Osteoblast (primary cell): Measurements from ENCODE around the gene HNRNPH3. TPM values are rescaled to one million over a fixed set of nuclear protein-coding genes. Genes with fewer than 3 reads are reported as not detected.

ENCODE experiments used
- DNase-seq: peaks from one replicate; pipeline ENCODE4 v3.0.0; 2011; ENCODE audit warnings: low spot score, mixed read lengths; ENCODE audit not compliant: insufficient read length; ENCODE audit errors: missing footprints
- H2AFZ ChIP-seq: 2 replicates; pipeline ENCODE4 v1.6.0; 2011; ENCODE audit warnings: mild to moderate bottlenecking, low read length
- H3K27ac ChIP-seq: 2 replicates; pipeline ENCODE4 v1.5.1; 2011; ENCODE audit warnings: mild to moderate bottlenecking, low read depth, low read length, moderate library complexity
- H3K27me3 ChIP-seq: 2 replicates; pipeline ENCODE4 v1.6.0; 2012; ENCODE audit warnings: mild to moderate bottlenecking, control low read depth, inconsistent platforms, low read length, moderate library complexity; ENCODE audit not compliant: insufficient read depth
- H3K36me3 ChIP-seq: 2 replicates; pipeline ENCODE4 v1.5.1; 2011; ENCODE audit warnings: mild to moderate bottlenecking, low read length, control low read depth, moderate library complexity; ENCODE audit not compliant: insufficient read depth
- H3K4me1 ChIP-seq: 2 replicates; pipeline ENCODE4 v1.5.1; 2011; ENCODE audit warnings: mild to moderate bottlenecking, low read length, control low read depth, moderate library complexity; ENCODE audit not compliant: insufficient read depth
- H3K4me2 ChIP-seq: 2 replicates; pipeline ENCODE4 v1.6.0; 2011; ENCODE audit warnings: mild to moderate bottlenecking, low read length; ENCODE audit not compliant: insufficient read depth
- H3K4me3 ChIP-seq: fragments of 200-600 bp; sonication (generic); 3 replicates; pipeline ENCODE4 v1.5.1; 2012; ENCODE audit warnings: mild to moderate bottlenecking, low read length, inconsistent platforms; ENCODE audit not compliant: insufficient read depth
- H3K79me2 ChIP-seq: 2 replicates; pipeline ENCODE4 v1.6.0; 2012; ENCODE audit warnings: mild to moderate bottlenecking, low read length, control low read depth, inconsistent platforms; ENCODE audit not compliant: insufficient read depth
- H3K9me3 ChIP-seq: 2 replicates; pipeline ENCODE4 v1.5.1; 2011; ENCODE audit warnings: low read depth, low read length, control low read depth
- H4K20me1 ChIP-seq: 2 replicates; pipeline ENCODE4 v1.6.0; 2012; ENCODE audit warnings: mild to moderate bottlenecking, low read length, control low read depth; ENCODE audit not compliant: insufficient read depth
- total RNA-seq: library from RNA; depleted of rRNA; stranded (reverse); fragments of >200 nt; gene quantifications from 2 replicates; pipeline ENCODE4 v1.2.3, GENCODE V29; 2012
- TF ChIP-seq, protein P1 (sequence below): IDR thresholded peaks from 2 replicates; pipeline ENCODE4 v1.5.1; 2011; ENCODE audit warnings: mild to moderate bottlenecking, low read depth, low read length, moderate library complexity; ENCODE audit errors: extremely low read depth

HNRNPH3 gene
- total RNA-seq, 1 donor = 10.1 TPM

DNA sequence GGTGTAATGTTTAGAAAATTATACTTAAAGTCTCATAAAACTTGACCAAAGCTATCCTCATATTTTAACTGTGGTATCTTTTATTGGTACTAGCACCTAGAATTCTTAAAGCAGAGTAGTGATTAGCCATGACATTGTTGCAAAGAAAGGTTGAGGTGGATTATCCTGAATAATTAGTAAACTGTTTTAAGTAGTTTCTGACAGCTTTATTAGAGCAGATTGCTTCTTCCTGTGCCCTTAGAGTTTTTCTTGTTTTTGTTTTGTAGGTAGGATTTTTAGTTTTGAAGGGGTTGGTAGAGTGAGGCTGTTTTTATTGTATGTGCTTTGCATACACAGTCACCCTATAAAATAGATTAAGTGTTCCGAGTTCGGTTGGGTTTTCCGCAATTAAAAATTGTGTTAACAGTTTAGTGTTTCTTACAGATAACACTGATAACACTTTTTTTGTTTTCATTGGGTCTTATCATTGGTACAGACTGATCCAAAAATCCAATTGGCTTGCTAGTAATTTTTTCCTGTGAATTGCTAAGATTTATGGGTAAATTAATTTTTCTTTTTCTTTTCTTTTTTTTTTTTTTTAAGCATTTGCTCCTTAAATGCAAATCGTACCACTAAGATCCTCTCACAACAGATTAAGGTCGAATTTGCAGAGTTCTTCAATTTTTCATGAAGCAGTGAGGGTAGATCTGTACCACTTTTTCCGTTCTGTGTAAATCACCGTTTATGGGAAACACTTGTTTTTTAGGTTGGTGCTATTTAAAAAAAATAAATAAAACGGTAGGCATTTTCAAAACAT is 3.0 kb downstream of the HNRNPH3 start:
- DNase-seq = no peak

DNA sequence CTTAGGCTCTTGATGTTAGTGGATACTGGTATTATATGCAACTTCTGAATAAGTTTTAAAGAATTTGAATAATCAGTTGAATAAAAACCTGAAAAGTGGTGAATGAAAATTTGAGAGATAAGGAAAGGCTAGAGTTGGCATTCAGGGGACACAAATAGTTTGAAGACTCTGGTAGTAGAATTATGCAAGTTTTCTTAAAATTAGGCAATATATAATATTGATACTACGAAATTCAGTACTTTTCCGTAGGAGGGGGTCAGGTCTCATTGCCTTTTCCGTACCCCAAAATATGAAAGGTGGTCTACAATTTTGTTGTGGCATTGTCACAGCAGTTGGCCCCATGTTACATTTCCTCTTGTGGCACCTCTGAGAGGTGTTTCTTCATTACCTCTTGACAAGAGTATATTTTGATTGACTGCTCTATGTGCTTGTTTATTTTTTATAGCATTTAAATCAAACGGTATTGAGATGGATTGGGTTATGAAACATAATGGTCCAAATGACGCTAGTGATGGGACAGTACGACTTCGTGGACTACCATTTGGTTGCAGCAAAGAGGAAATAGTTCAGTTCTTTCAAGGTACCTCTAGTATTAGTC is 5.0 kb downstream of the HNRNPH3 start:
- no peak for DNase-seq
- peak overlapping the region; percentile 92 for H3K4me2 ChIP-seq
- no peaks in the 10 kb centered on the region for H3K9me3 ChIP-seq
- no peaks in the 10 kb centered on the region for H3K27me3 ChIP-seq
- H4K20me1 ChIP-seq = peaks cover 71% of the 10 kb centered on the region
- H2AFZ ChIP-seq = no peak overlapping the region
- H3K79me2 ChIP-seq = peaks cover 100% of the 10 kb centered on the region
- no peak overlapping the region for H3K27ac ChIP-seq
- H3K4me3 ChIP-seq = peak overlapping the region; percentile 12
- H3K4me1 ChIP-seq = peaks cover 33% of the 10 kb centered on the region
- TF ChIP-seq, protein P1, sequence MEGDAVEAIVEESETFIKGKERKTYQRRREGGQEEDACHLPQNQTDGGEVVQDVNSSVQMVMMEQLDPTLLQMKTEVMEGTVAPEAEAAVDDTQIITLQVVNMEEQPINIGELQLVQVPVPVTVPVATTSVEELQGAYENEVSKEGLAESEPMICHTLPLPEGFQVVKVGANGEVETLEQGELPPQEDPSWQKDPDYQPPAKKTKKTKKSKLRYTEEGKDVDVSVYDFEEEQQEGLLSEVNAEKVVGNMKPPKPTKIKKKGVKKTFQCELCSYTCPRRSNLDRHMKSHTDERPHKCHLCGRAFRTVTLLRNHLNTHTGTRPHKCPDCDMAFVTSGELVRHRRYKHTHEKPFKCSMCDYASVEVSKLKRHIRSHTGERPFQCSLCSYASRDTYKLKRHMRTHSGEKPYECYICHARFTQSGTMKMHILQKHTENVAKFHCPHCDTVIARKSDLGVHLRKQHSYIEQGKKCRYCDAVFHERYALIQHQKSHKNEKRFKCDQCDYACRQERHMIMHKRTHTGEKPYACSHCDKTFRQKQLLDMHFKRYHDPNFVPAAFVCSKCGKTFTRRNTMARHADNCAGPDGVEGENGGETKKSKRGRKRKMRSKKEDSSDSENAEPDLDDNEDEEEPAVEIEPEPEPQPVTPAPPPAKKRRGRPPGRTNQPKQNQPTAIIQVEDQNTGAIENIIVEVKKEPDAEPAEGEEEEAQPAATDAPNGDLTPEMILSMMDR = no peak
- H3K36me3 ChIP-seq = peaks cover 49% of the 10 kb centered on the region

More for the DNA sequence above, 3.0 kb downstream of the HNRNPH3 start:
- no peak overlapping the region for H2AFZ ChIP-seq
- TF ChIP-seq, protein P1 = no peak
- peaks cover 89% of the 10 kb centered on the region for H3K79me2 ChIP-seq
- peaks cover 59% of the 10 kb centered on the region for H4K20me1 ChIP-seq
- H3K27ac ChIP-seq = peak overlapping the region; percentile 95
- H3K9me3 ChIP-seq = no peaks in the 10 kb centered on the region
- H3K4me3 ChIP-seq = peak overlapping the region; percentile 93
- no peaks in the 10 kb centered on the region for H3K27me3 ChIP-seq
- H3K4me1 ChIP-seq = peaks cover 44% of the 10 kb centered on the region
- H3K36me3 ChIP-seq = peaks cover 29% of the 10 kb centered on the region
- H3K4me2 ChIP-seq = peak overlapping the region; percentile 92

DNA sequence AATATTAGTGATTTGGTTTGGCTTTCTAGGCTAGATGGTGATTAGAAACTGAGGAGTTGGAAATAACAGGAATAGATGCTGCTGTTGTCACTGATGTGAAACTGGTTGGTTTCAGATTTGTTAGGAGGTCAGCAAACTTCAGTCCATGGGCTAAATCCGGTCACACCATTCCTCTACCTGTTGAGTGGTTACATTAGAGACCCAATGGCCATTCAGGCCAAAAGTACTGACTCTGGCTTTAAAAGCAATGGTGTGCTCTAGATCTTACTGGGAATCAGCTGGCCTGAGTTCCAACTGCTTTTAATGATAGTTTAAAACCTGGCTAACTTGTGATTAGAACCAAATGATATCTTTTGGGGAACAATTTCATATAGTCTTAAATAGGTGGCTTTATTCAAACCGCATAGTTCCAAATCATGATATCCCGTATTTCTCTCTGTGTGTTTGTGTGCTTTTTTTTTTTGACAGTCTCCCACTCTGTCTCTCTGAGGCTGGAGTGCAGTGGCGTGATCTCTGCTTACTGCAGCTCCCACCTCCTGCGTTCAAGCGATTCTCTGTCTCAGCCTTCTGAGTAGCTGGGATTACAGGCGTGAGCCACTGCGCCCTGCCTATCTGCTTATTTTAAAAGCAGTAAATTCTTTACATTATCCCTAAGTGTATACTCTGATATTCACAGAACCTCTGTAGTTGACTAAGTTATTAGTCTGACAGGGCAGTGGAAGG is 8.7 kb downstream of the HNRNPH3 start:
- H3K9me3 ChIP-seq = no peaks in the 10 kb centered on the region
- H3K27me3 ChIP-seq = no peaks in the 10 kb centered on the region
- H4K20me1 ChIP-seq = peaks cover 47% of the 10 kb centered on the region
- no peak overlapping the region for H2AFZ ChIP-seq
- peaks cover 24% of the 10 kb centered on the region for H3K4me1 ChIP-seq
- H3K36me3 ChIP-seq = peaks cover 86% of the 10 kb centered on the region
- DNase-seq = no peak
- no peak overlapping the region for H3K27ac ChIP-seq
- no peak overlapping the region for H3K4me2 ChIP-seq
- TF ChIP-seq, protein P1 = no peak
- H3K4me3 ChIP-seq = no peak overlapping the region
- H3K79me2 ChIP-seq = peaks cover 71% of the 10 kb centered on the region
